GM12878 (cell line): ENCODE results near the gene NOL8. TPM values are rescaled to one million over a fixed set of nuclear protein-coding genes. Genes with fewer than 3 reads are reported as not detected.

ENCODE experiments used
- ASH2L ChIP-seq: fragments of 300-600, 200-600 bp; sonication (generic); IDR thresholded peaks from 2 replicates; pipeline ENCODE4 v1.6.1; 2017; ENCODE audit warnings: low read depth, mild to moderate bottlenecking, borderline replicate concordance
- BACH1 ChIP-seq: fragments of 450-650 bp; IDR thresholded peaks from 2 replicates; pipeline ENCODE4 v1.6.1; 2017; ENCODE audit warnings: mild to moderate bottlenecking, borderline replicate concordance
- CBX3 ChIP-seq: fragments of 200-600 bp; sonication (generic); IDR thresholded peaks from 2 replicates; pipeline ENCODE4 v1.6.1; 2016; ENCODE audit warnings: low read depth, borderline replicate concordance
- EGR1 ChIP-seq, 2 experiments: IDR thresholded peaks; 1 replicate in 1 of 2; 2 replicates in 1 of 2; pipeline ENCODE4 v1.6.1; 2011 to 2012; ENCODE audit warnings: low read depth in 2 of 2, low read length in 2 of 2, borderline replicate concordance in 1 of 2, mild to moderate bottlenecking in 1 of 2, moderate library complexity in 1 of 2
- HDGF ChIP-seq: fragments of 450-650 bp; IDR thresholded peaks from 2 replicates; pipeline ENCODE4 v1.6.1; 2016; ENCODE audit warnings: antibody characterized with exemption
- IKZF1 ChIP-seq: fragments of 450-650 bp; conservative IDR thresholded peaks from 2 replicates; pipeline ENCODE4 v1.6.1; 2017; ENCODE audit warnings: antibody characterized with exemption, mild to moderate bottlenecking
- IKZF2 ChIP-seq, 2 experiments: fragments of 450-650 bp; IDR thresholded peaks; 2 replicates each; pipeline ENCODE4 v1.6.1; 2017; ENCODE audit warnings: mild to moderate bottlenecking in 2 of 2, moderate library complexity in 2 of 2
- KDM1A ChIP-seq: fragments of 200-600 bp; sonication (generic); IDR thresholded peaks from 2 replicates; pipeline ENCODE4 v1.6.1; 2016; ENCODE audit warnings: borderline replicate concordance
- KLF5 ChIP-seq: fragments of 450-650 bp; IDR thresholded peaks from 2 replicates; pipeline ENCODE4 v1.6.1; 2014; ENCODE audit warnings: mild to moderate bottlenecking; ENCODE audit not compliant: partially characterized antibody
- LARP7 ChIP-seq: fragments of 450-650 bp; IDR thresholded peaks from 2 replicates; pipeline ENCODE4 v1.6.1; 2017; ENCODE audit warnings: mild to moderate bottlenecking
- MTA2 ChIP-seq: fragments of 450-650 bp; IDR thresholded peaks from 2 replicates; pipeline ENCODE4 v1.6.1; 2016; ENCODE audit warnings: low read depth, mild to moderate bottlenecking, moderate library complexity
- MTA3 ChIP-seq: IDR thresholded peaks from 2 replicates; pipeline ENCODE4 v1.6.1; 2012; ENCODE audit warnings: low read length, inconsistent platforms, borderline replicate concordance
- MXI1 ChIP-seq: fragments of 150-350 bp; IDR thresholded peaks from 2 replicates; pipeline ENCODE4 v1.6.1; 2011; ENCODE audit warnings: low read depth, mild to moderate bottlenecking, inconsistent platforms, low read length, improper control_type of control experiment
- NFIC ChIP-seq: IDR thresholded peaks from 2 replicates; pipeline ENCODE4 v1.6.1; 2012; ENCODE audit warnings: low read depth, mild to moderate bottlenecking, inconsistent platforms, low read length, moderate library complexity
- NFXL1 ChIP-seq: fragments of 450-650 bp; IDR thresholded peaks from 2 replicates; pipeline ENCODE4 v1.6.1; 2017; ENCODE audit warnings: antibody characterized with exemption, mild to moderate bottlenecking, borderline replicate concordance
- NR2C1 ChIP-seq: fragments of 450-650 bp; IDR thresholded peaks from 2 replicates; pipeline ENCODE4 v1.6.1; 2017; ENCODE audit warnings: antibody characterized with exemption, mild to moderate bottlenecking, moderate library complexity
- NRF1 ChIP-seq: conservative IDR thresholded peaks from 2 replicates; pipeline ENCODE4 v1.6.1; 2011; ENCODE audit warnings: mild to moderate bottlenecking, low read depth, low read length, improper control_type of control experiment
- RAD21 ChIP-seq: IDR thresholded peaks from 2 replicates; pipeline ENCODE4 v1.6.1; 2011; ENCODE audit warnings: mild to moderate bottlenecking, low read depth, low read length, moderate library complexity; ENCODE audit not compliant: insufficient read depth
- RCOR1 ChIP-seq: conservative IDR thresholded peaks from 2 replicates; pipeline ENCODE4 v1.6.1; 2012; ENCODE audit warnings: low read depth, low read length, improper control_type of control experiment
- SIN3A ChIP-seq: IDR thresholded peaks from 2 replicates; pipeline ENCODE4 v1.6.1; 2012; ENCODE audit warnings: low read depth, low read length, improper control_type of control experiment
- STAT1 ChIP-seq: fragments of 450-650 bp; conservative IDR thresholded peaks from 2 replicates; pipeline ENCODE4 v1.6.1; 2014; ENCODE audit warnings: antibody characterized with exemption, mild to moderate bottlenecking
- TAF1 ChIP-seq: IDR thresholded peaks from 2 replicates; pipeline ENCODE4 v1.6.1; 2011; ENCODE audit warnings: mild to moderate bottlenecking, low read depth, low read length, borderline replicate concordance
- TBL1XR1 ChIP-seq: IDR thresholded peaks from 2 replicates; pipeline ENCODE4 v1.6.1; 2012; ENCODE audit warnings: low read depth, low read length, improper control_type of control experiment
- ZNF24 ChIP-seq: fragments of 450-650 bp; IDR thresholded peaks from 2 replicates; pipeline ENCODE4 v1.6.1; 2017; ENCODE audit warnings: antibody characterized with exemption, mild to moderate bottlenecking
- polyA plus RNA-seq, 11 experiments: library from polyadenylated mRNA; depleted of rRNA in 4 of 11; unstranded in 6 of 11; stranded (reverse) in 5 of 11; fragments of >200 nt; fragmentation: Nextera tagmentation in 4 of 11; fragmentation: Illumina TruSeq in 1 of 11; extraction: Ambion mirVana in 4 of 11; extraction: Trizol in 1 of 11; gene quantifications; 1 replicate in 1 of 11; 2 replicates in 10 of 11; pipeline versions ENCODE4 v1.2.1 to v1.2.3, GENCODE V29; 2011 to 2016; ENCODE audit warnings: inconsistent platforms in 2 of 11, missing spikeins in 2 of 11, low read depth in 1 of 11
- total RNA-seq, 4 experiments: library from RNA; depleted of rRNA in 3 of 4; stranded (reverse); fragments of >200 nt in 3 of 4; fragmentation: Illumina TruSeq in 1 of 4; extraction: Trizol in 1 of 4; gene quantifications; 2 replicates each; pipeline versions ENCODE4 v1.2.1 to v1.2.3, GENCODE V29; 2013 to 2021
- TF ChIP-seq, protein P1 (sequence below): fragments of 450-650 bp; IDR thresholded peaks from 2 replicates; pipeline ENCODE4 v1.6.1; 2017; ENCODE audit warnings: mild to moderate bottlenecking
- TF ChIP-seq, protein P2 (sequence below): fragments of 450-650 bp; IDR thresholded peaks from 2 replicates; pipeline ENCODE4 v1.6.1; 2017; ENCODE audit warnings: mild to moderate bottlenecking, moderate library complexity

NOL8 gene
- total and polyA plus RNA-seq, 10 of the 15 experiments (the other 5 are each of a cell fraction or from before 2014, with no cell fraction given): 33.6 to 58.6 (median 49.2) TPM

DNA sequence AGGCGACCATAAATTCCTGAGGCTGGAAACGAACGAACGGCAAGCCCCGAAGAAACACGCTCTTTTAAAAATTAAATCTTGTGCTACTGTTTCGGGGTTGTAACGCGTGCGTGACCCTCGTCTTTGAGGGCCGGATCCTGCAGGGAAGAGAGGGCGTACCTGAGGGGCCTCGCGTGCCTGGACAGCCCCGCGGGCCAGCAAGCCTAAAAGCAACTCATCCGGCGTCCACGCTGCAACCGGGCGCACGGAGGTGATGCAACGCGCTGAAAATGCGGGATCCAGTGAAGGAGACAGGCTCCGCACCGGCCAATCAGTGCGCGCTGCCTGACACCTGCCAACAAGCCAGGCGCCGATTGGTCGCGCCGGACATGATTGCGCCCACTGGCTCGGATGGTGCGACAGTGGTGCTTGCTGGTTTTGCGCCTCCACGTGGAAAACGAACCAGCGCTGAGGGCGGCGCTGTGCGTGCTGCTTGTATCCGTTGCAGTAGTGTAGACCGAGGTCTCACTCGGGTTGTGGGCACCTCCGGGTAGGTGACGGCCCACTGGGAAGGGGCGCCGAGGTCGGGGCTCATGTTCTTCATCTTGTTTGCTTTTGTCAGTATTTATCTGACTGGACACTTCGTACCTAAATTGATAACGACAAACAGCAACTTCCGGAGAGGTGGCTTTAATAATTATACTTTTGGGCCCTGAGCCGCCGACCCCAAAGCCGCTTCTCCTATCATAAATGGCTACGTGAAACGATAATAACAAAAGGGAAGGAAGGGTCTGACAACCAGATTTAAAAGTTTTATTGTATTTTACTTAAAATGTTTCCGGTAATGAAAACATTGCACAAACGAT, 31.5 kb downstream of the NOL8 start, which contains the start of gene IARS1 (continued):
- TF ChIP-seq KLF5 (peak; percentile 82), LARP7 (peak; percentile 75), RAD21 (no peak), MTA2 (no peak), SIN3A (peak; percentile 95), IKZF2 (IDR thresholded peaks at IDR 0.05) (peak in 1 of 2 experiments; percentile 30; a peak in 1 of 4 replicates), MTA3 (no peak; the same call in 1 of the 2 replicates), IKZF1 (peak; percentile 79), NFXL1 (no peak), STAT1 (peak; percentile 85; the same call in 1 of the 2 replicates), TBL1XR1 (peak; percentile 44; the same call in 1 of the 2 replicates), NR2C1 (no peak), MXI1 (peak; percentile 100), CBX3 (no peak), BACH1 (peak; percentile 58; the same call in 1 of the 2 replicates), HDGF (0 out of 2 replicates have a peak, but pooled peaks have one; percentile 47), TAF1 (peak; percentile 80), KDM1A (no peak), RCOR1 (no peak), NFIC (peak; percentile 31; the same call in 1 of the 2 replicates), EGR1 (IDR thresholded peaks at IDR 0.05; ENCODE audit: borderline replicate concordance in 1 of 2, low read depth in 2 of 2, low read length in 2 of 2) (no peak), ASH2L (no peak; the same call in 1 of the 2 replicates), NRF1 (no peak; the same call in 1 of the 2 replicates), ZNF24 (peak; percentile 70)
- TF ChIP-seq, protein P1, sequence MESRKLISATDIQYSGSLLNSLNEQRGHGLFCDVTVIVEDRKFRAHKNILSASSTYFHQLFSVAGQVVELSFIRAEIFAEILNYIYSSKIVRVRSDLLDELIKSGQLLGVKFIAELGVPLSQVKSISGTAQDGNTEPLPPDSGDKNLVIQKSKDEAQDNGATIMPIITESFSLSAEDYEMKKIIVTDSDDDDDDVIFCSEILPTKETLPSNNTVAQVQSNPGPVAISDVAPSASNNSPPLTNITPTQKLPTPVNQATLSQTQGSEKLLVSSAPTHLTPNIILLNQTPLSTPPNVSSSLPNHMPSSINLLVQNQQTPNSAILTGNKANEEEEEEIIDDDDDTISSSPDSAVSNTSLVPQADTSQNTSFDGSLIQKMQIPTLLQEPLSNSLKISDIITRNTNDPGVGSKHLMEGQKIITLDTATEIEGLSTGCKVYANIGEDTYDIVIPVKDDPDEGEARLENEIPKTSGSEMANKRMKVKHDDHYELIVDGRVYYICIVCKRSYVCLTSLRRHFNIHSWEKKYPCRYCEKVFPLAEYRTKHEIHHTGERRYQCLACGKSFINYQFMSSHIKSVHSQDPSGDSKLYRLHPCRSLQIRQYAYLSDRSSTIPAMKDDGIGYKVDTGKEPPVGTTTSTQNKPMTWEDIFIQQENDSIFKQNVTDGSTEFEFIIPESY: no peak
- TF ChIP-seq, protein P2, sequence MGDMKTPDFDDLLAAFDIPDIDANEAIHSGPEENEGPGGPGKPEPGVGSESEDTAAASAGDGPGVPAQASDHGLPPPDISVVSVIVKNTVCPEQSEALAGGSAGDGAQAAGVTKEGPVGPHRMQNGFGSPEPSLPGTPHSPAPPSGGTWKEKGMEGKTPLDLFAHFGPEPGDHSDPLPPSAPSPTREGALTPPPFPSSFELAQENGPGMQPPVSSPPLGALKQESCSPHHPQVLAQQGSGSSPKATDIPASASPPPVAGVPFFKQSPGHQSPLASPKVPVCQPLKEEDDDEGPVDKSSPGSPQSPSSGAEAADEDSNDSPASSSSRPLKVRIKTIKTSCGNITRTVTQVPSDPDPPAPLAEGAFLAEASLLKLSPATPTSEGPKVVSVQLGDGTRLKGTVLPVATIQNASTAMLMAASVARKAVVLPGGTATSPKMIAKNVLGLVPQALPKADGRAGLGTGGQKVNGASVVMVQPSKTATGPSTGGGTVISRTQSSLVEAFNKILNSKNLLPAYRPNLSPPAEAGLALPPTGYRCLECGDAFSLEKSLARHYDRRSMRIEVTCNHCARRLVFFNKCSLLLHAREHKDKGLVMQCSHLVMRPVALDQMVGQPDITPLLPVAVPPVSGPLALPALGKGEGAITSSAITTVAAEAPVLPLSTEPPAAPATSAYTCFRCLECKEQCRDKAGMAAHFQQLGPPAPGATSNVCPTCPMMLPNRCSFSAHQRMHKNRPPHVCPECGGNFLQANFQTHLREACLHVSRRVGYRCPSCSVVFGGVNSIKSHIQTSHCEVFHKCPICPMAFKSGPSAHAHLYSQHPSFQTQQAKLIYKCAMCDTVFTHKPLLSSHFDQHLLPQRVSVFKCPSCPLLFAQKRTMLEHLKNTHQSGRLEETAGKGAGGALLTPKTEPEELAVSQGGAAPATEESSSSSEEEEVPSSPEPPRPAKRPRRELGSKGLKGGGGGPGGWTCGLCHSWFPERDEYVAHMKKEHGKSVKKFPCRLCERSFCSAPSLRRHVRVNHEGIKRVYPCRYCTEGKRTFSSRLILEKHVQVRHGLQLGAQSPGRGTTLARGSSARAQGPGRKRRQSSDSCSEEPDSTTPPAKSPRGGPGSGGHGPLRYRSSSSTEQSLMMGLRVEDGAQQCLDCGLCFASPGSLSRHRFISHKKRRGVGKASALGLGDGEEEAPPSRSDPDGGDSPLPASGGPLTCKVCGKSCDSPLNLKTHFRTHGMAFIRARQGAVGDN: peak; percentile 91
